ENCODE measurements around the gene ZDHHC16. TPM values are rescaled to one million over a fixed set of nuclear protein-coding genes. Genes with fewer than 3 reads are reported as not detected.

ZDHHC16 gene
- total RNA-seq, 1 donor from 2014 or later = 56.5 TPM

DNA sequence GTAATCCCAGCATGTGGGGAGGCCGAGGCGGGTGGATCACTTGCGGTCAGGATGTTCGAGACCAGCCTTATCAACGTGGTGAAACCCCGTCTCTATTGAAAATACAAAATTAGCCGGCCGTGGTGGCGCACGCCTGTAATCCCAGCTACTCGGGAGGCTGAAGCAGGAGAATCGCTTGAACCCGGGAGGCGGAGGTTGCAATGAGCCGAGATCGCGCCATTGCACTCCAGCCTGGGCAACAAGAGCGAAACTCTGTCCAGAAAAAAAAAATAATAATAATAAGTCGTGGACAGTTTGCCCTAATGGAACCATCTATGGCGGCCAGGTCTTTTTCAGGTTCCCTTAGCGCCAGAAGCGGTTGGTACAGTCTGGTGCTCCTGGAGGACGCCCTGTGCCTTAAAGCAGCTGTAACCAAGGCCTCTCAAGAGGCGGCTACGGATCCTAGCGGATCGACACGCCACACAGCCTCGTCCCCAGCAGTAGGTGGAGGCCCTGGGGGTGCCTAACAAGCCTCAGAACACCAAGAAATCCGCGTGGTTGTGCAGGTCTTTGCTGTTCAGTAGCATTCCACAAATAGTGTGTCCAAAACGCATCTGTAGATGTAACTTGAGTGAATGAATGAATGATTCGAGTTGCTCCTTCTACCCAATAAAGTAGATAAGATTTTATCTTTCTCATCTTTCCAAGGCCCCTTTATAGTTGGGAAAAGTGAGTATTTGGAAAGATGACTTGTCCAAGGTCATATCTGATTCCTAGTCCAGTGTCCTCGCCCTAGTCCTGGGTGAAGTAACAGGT, 19.0 kb upstream of the ZDHHC16 start:
- intact Hi-C loops (cut with DNase I) = no loop called here
- peak; percentile 4 to 11 for ATAC-seq
- peaks cover 37% of the 10 kb centered on the region for H3K4me1 ChIP-seq
- H3K27ac ChIP-seq = peak overlapping the region; percentile 85
- H3K36me3 ChIP-seq = peaks cover 33% of the 10 kb centered on the region
- DNase-seq = no peak
- H3K4me3 ChIP-seq = peak overlapping the region; percentile 87
- no peaks in the 10 kb centered on the region for H3K9me3 ChIP-seq
- no peaks in the 10 kb centered on the region for H3K27me3 ChIP-seq (ENCODE audit: low read depth)
- TF ChIP-seq, protein P1, sequence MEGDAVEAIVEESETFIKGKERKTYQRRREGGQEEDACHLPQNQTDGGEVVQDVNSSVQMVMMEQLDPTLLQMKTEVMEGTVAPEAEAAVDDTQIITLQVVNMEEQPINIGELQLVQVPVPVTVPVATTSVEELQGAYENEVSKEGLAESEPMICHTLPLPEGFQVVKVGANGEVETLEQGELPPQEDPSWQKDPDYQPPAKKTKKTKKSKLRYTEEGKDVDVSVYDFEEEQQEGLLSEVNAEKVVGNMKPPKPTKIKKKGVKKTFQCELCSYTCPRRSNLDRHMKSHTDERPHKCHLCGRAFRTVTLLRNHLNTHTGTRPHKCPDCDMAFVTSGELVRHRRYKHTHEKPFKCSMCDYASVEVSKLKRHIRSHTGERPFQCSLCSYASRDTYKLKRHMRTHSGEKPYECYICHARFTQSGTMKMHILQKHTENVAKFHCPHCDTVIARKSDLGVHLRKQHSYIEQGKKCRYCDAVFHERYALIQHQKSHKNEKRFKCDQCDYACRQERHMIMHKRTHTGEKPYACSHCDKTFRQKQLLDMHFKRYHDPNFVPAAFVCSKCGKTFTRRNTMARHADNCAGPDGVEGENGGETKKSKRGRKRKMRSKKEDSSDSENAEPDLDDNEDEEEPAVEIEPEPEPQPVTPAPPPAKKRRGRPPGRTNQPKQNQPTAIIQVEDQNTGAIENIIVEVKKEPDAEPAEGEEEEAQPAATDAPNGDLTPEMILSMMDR (IDR thresholded peaks at IDR 0.05) = no peak

DNA sequence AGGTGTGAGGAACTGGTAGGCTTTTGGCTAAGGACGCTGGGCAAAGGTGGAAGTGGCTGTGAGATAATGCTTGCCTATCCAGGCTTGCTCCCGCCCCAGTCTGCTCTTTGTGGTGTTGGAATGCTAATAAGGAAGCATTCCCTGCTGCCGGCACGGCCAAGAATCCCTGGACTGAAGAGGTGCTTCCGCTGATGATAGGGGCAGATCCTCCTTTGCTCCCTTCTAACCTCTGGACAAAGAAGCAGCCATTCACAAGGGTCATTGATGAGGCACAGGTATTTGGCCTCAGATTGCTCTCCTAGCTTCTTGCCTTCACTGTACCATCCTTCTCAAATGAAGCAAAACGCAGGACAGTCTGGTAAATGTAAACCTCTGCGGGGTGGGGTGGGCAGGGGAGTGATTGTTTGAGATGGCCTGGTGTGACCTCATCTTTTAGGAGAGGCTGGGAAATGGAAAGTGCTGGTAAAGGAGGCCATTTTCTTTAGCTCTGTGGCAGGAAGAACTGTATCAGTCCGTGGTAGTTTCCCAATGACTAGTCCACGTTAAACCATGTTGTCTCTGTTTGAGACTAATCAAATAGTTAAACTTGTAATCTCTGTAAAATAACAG, 18.3 kb upstream of the ZDHHC16 start:
- H3K4me1 ChIP-seq = peaks cover 37% of the 10 kb centered on the region
- intact Hi-C loops (cut with DNase I) = no loop called here
- TF ChIP-seq, protein P1 (IDR thresholded peaks at IDR 0.05) = no peak

DNA sequence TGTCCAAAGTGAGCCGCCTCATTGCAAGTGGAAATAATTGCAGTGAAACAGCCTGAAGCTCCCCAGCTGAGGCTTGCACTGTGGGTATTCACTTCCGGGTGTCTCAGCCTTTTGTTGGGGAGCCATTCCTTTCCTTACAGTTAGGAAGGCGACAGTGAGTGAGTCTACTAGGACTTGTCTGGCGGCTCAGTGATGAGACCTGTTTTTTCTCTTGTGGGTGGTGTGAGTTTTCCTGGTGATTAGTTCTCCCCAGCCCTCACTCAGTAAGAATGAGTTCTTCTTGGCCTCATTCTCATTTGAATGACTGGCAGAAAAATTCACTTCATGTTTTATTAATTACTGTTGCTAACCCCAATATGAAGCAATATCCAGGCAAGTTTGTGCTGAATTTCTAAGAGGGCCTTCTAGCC, 17.4 kb upstream of the ZDHHC16 start:
- Histone ChIP-seq H3K9me3 (no peaks in the 10 kb centered on the region), H3K27me3 (ENCODE audit: low read depth) (no peaks in the 10 kb centered on the region), H3K4me3 (peak overlapping the region; percentile 15), H3K27ac (peak overlapping the region; percentile 85), H3K4me1 (peaks cover 37% of the 10 kb centered on the region), H3K36me3 (peaks cover 41% of the 10 kb centered on the region)
- intact Hi-C loops (cut with DNase I) = no loop called here
- ATAC-seq (no peak), DNase-seq (no peak)
- TF ChIP-seq, protein P1 (IDR thresholded peaks at IDR 0.05) = no peak

More for the DNA sequence above, 18.3 kb upstream of the ZDHHC16 start:
- Histone ChIP-seq H3K4me3 (peak overlapping the region; percentile 87), H3K9me3 (no peaks in the 10 kb centered on the region), H3K36me3 (peaks cover 36% of the 10 kb centered on the region), H3K27ac (peak overlapping the region; percentile 85), H3K27me3 (ENCODE audit: low read depth) (no peaks in the 10 kb centered on the region)
- peak in 1 of 2 donors; percentile 15 for ATAC-seq
- no peak for DNase-seq

DNA sequence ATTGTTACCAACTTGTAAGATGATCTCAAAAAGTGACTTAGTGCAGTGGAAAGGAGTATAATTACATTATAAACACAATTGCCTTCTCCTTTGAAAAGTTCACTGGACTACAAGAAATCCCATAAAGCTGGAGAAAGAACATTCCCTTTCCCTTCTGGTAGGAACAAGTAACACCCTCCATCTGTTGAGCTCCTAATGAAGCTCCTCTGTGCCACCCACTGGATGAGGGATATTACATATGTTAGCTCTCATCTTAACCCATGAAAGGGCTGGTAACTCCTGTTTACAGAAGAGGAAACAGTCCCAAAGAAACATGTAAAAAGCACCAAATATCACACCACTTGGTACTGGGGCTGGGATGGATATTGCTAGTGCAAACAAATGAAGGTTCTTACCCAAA, 11.9 kb upstream of the ZDHHC16 start:
- ATAC-seq (no peak), DNase-seq (no peak)
- Histone ChIP-seq H3K4me1 (no peaks in the 10 kb centered on the region), H3K9me3 (no peaks in the 10 kb centered on the region), H3K27ac (no peak overlapping the region), H3K36me3 (peaks cover 92% of the 10 kb centered on the region), H3K27me3 (ENCODE audit: low read depth) (no peaks in the 10 kb centered on the region), H3K4me3 (no peak overlapping the region)
- intact Hi-C loops (cut with DNase I) = no loop called here
- TF ChIP-seq, protein P1 (IDR thresholded peaks at IDR 0.05) = no peak

DNA sequence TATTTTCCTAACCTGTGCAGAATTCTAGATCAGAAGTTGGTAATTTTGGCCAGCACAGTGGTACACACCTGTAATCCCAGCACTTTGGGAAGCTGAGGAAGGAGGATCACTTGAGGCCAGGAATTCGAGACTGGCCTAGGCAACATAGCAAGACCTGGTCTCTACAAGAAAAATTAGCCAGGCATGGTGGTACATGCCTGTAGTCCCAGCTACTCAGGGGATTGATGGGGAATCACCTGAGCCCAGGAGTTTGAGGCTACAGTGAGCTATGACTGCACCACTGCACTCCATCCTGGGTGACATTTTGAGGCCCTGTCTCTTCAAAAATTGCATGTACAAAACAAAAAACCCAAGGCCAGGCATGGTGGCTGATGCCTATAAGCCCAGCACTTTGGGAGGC, 11.4 kb upstream of the ZDHHC16 start:
- H3K27ac ChIP-seq = no peak overlapping the region
- H3K4me1 ChIP-seq = no peaks in the 10 kb centered on the region
- no peaks in the 10 kb centered on the region for H3K27me3 ChIP-seq (ENCODE audit: low read depth)
- H3K4me3 ChIP-seq = no peak overlapping the region
- no peaks in the 10 kb centered on the region for H3K9me3 ChIP-seq
- intact Hi-C loops (cut with DNase I) = no loop called here
- H3K36me3 ChIP-seq = peaks cover 92% of the 10 kb centered on the region
- ATAC-seq (no peak), DNase-seq (no peak)
- TF ChIP-seq, protein P1 (IDR thresholded peaks at IDR 0.05) = no peak
